Mammary epithelial cell (primary cell): ENCODE results near the gene MAML2.

Experiments
- CTCF ChIP-seq, 2 donors: IDR thresholded peaks in 1 of 2; conservative IDR thresholded peaks in 1 of 2; 2 replicates each; pipeline ENCODE4 v1.5.1; 2011 to 2012; ENCODE audit warnings: inconsistent platforms in 2 of 2, low read length in 2 of 2, mild to moderate bottlenecking in 2 of 2, control low read depth in 1 of 2, low read depth in 1 of 2; ENCODE audit not compliant: insufficient read depth in 1 of 2; ENCODE audit errors: extremely low read depth in 1 of 2
- EZH2 ChIP-seq: IDR thresholded peaks from 2 replicates; pipeline ENCODE4 v1.6.1; 2012; ENCODE audit warnings: low read length, inconsistent platforms, borderline replicate concordance

- TF ChIP-seq CTCF (conservative IDR thresholded peaks at IDR 0.05 in 1 of 2, IDR thresholded peaks at IDR 0.05 in 1 of 2; ENCODE audit: extremely low read depth in 1 of 2, insufficient read depth in 1 of 2, low read depth in 1 of 2, low read length in 2 of 2) (no peak), EZH2 (no peak)
These were observed 122.9 kb downstream of the MAML2 start for GRCh38 chr11:96219981-96220623.
